OCI-LY7 (cell line): Measurements from ENCODE around the gene C1orf21.

Source experiments
- EZH2phosphoT487 ChIP-seq: fragments of 200-600 bp; sonication (generic); IDR thresholded peaks from 2 replicates; pipeline ENCODE4 v1.6.1; 2018; ENCODE audit warnings: low read depth, borderline replicate concordance, mild to moderate bottlenecking, mixed run types, antibody characterized with exemption, low read length, moderate library complexity, mixed read lengths
- TF ChIP-seq, protein P1 (sequence below): fragments of 200-600 bp; sonication (generic); conservative IDR thresholded peaks from 2 replicates; pipeline ENCODE4 v1.5.1; 2014; ENCODE audit warnings: mild to moderate bottlenecking, antibody characterized with exemption, low read length, moderate library complexity, mixed read lengths

GRCh38 chr1:184520336-184520735 lies 133.5 kb downstream of the C1orf21 start:
- TF ChIP-seq, protein P1, sequence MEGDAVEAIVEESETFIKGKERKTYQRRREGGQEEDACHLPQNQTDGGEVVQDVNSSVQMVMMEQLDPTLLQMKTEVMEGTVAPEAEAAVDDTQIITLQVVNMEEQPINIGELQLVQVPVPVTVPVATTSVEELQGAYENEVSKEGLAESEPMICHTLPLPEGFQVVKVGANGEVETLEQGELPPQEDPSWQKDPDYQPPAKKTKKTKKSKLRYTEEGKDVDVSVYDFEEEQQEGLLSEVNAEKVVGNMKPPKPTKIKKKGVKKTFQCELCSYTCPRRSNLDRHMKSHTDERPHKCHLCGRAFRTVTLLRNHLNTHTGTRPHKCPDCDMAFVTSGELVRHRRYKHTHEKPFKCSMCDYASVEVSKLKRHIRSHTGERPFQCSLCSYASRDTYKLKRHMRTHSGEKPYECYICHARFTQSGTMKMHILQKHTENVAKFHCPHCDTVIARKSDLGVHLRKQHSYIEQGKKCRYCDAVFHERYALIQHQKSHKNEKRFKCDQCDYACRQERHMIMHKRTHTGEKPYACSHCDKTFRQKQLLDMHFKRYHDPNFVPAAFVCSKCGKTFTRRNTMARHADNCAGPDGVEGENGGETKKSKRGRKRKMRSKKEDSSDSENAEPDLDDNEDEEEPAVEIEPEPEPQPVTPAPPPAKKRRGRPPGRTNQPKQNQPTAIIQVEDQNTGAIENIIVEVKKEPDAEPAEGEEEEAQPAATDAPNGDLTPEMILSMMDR: no peak
- TF ChIP-seq EZH2phosphoT487: no peak
